ENCODE data around the gene RAP1B.

- TF ChIP-seq POLR2AphosphoS5 (IDR thresholded peaks at IDR 0.05; ENCODE audit: low read depth, low read length) (no peak), REST (IDR thresholded peaks at IDR 0.05; ENCODE audit: insufficient read depth in 1 of 2, low read depth in 2 of 2, low read length in 2 of 2) (no peak), TAF1 (IDR thresholded peaks at IDR 0.05; ENCODE audit: borderline replicate concordance, insufficient read depth, low read length) (no peak)
Measured at GRCh38 chr12:68686262-68686594, 75.5 kb downstream of the RAP1B start.
